ENCODE data around the gene CDH4. TPM values are rescaled to one million over a fixed set of nuclear protein-coding genes. Genes with fewer than 3 reads are reported as not detected.

Gene CDH4
- total and polyA plus RNA-seq, 2 donors (not counting 3 experiments of a cell fraction or from before 2014, with no cell fraction given): 0.17 to 0.51 TPM

GRCh38 chr20:61815176-61815575 is 563.1 kb downstream of the CDH4 start:
- ChIA-PET CTCF (no interaction called here), POLR2A (no interaction called here)
- Histone ChIP-seq H2AFZ (ENCODE audit: low read depth, low read length) (no peak overlapping the region), H3K27me3 (ENCODE audit: control insufficient read depth in 2 of 2, insufficient read depth in 2 of 2, low read length in 2 of 2) (no peaks in the 10 kb centered on the region), H4K20me1 (replicated peaks; ENCODE audit: control insufficient read depth, extremely low read depth, insufficient read depth, low read length) (no peaks in the 10 kb centered on the region), H3K4me2 (ENCODE audit: insufficient read depth, low read length) (no peak overlapping the region), H3K36me3 (ENCODE audit: control insufficient read depth in 2 of 2, extremely low read depth in 1 of 2, insufficient read depth in 2 of 2, low read length in 2 of 2) (no peaks in the 10 kb centered on the region), H3K4me1 (ENCODE audit: control insufficient read depth, extremely low read depth, insufficient read depth, low read length) (no peaks in the 10 kb centered on the region), H3K9me3 (replicated peaks; ENCODE audit: control insufficient read depth, insufficient read depth, low read length) (no peaks in the 10 kb centered on the region), H3K9me1 (replicated peaks; ENCODE audit: control insufficient read depth, extremely low read depth, insufficient read depth, low read length) (no peaks in the 10 kb centered on the region), H3K9ac (replicated peaks; ENCODE audit: extremely low read depth, insufficient read depth, low read length) (no peak overlapping the region), H3K27ac (ENCODE audit: insufficient read depth, low read depth, low read length) (no peak overlapping the region), H3K79me2 (ENCODE audit: control insufficient read depth, insufficient read depth, low read length) (no peaks in the 10 kb centered on the region), H3K4me3 (replicated peaks in 1 of 3; ENCODE audit: insufficient read depth in 1 of 3, low read depth in 1 of 3, low read length in 3 of 3) (no peak overlapping the region)
- TF ChIP-seq POLR2AphosphoS5 (IDR thresholded peaks at IDR 0.05; ENCODE audit: insufficient read depth, low read depth, low read length): no peak
- no peak for TF ChIP-seq GATA2 (IDR thresholded peaks at IDR 0.05; ENCODE audit: insufficient read depth, insufficient read length, low read depth, low read length)
- no peak for TF ChIP-seq POLR2A (IDR thresholded peaks at IDR 0.05; ENCODE audit: low read depth, low read length)
- intact Hi-C loops (cut with micrococcal nuclease): no loop called here
- no TSS peak for BruUV-seq (replicated peaks)
- FAIRE-seq: no peak
- DNase-seq (ENCODE audit: low read depth, low spot score): no peak
- dilution Hi-C loops (cut with MboI; ENCODE audit: extremely low pct_ligation_motif_present, low sequenced_read_pairs): no loop called here

- no peak overlapping the region for H2AFZ ChIP-seq (ENCODE audit: low read depth, low read length)
- H3K4me1 ChIP-seq (ENCODE audit: control insufficient read depth, extremely low read depth, insufficient read depth, low read length): no peaks in the 10 kb centered on the region
- H4K20me1 ChIP-seq (replicated peaks; ENCODE audit: control insufficient read depth, extremely low read depth, insufficient read depth, low read length): no peaks in the 10 kb centered on the region
- dilution Hi-C loops (cut with MboI; ENCODE audit: extremely low pct_ligation_motif_present, low sequenced_read_pairs): no loop called here
- no TSS peak for BruUV-seq (replicated peaks)
- POLR2A ChIA-PET: no interaction called here
- TF ChIP-seq MAX (IDR thresholded peaks at IDR 0.05; ENCODE audit: insufficient read depth, insufficient read length) (no peak), CTCF (IDR thresholded peaks at IDR 0.05; ENCODE audit: extremely low read depth in 1 of 2, insufficient read depth in 1 of 2, low read depth in 1 of 2, low read length in 2 of 2) (no peak), JUN (IDR thresholded peaks at IDR 0.05; ENCODE audit: borderline replicate concordance, insufficient read depth, insufficient read length, low read depth) (no peak), EZH2 (IDR thresholded peaks at IDR 0.05; ENCODE audit: borderline replicate concordance, low read depth, low read length, severe bottlenecking) (no peak), GATA2 (IDR thresholded peaks at IDR 0.05; ENCODE audit: insufficient read depth, insufficient read length, low read depth, low read length) (no peak)
- H3K4me2 ChIP-seq (ENCODE audit: insufficient read depth, low read length): no peak overlapping the region
- no peaks in the 10 kb centered on the region for H3K9me3 ChIP-seq (replicated peaks; ENCODE audit: control insufficient read depth, insufficient read depth, low read length)
- no peak overlapping the region for H3K9ac ChIP-seq (replicated peaks; ENCODE audit: extremely low read depth, insufficient read depth, low read length)
- H3K4me3 ChIP-seq (replicated peaks in 1 of 3; ENCODE audit: insufficient read depth in 1 of 3, low read depth in 1 of 3, low read length in 3 of 3): no peak overlapping the region
- no peak for DNase-seq (ENCODE audit: low read depth, low spot score)
- H3K36me3 ChIP-seq (ENCODE audit: control insufficient read depth in 2 of 2, extremely low read depth in 1 of 2, insufficient read depth in 2 of 2, low read length in 2 of 2): no peaks in the 10 kb centered on the region
- H3K27me3 ChIP-seq (ENCODE audit: control insufficient read depth in 2 of 2, insufficient read depth in 2 of 2, low read length in 2 of 2): no peaks in the 10 kb centered on the region
- no peaks in the 10 kb centered on the region for H3K9me1 ChIP-seq (replicated peaks; ENCODE audit: control insufficient read depth, extremely low read depth, insufficient read depth, low read length)
- no peak for FAIRE-seq
- H3K27ac ChIP-seq (ENCODE audit: insufficient read depth, low read depth, low read length): no peak overlapping the region
- intact Hi-C loops (cut with micrococcal nuclease): no loop called here
- H3K79me2 ChIP-seq (ENCODE audit: control insufficient read depth, insufficient read depth, low read length): no peaks in the 10 kb centered on the region
- CTCF ChIA-PET: no interaction called here
Measured at GRCh38 chr20:61815678-61816077, 563.6 kb downstream of the CDH4 start.

Data from endothelial cell of umbilical vein (primary cell).